ENCODE data around the gene ANKRD27.

The ANKRD27 gene

GRCh38 chr19:32692727-32693061 lies 17.7 kb upstream of the ANKRD27 start:
- ChIA-PET POLR2A (no interaction called here), CTCF (interaction anchor here (1.9 kb wide), 1 partner anchor 15 kb away, joined by 6 read pairs; no protein-coding TSS in a partner anchor)
- DNase-seq (ENCODE audit: low read depth, low spot score): no peak
- peak overlapping the region; percentile 71 for H3K4me3 ChIP-seq (ENCODE audit: low read depth, low read length)
- no peak for TF ChIP-seq CTCF (IDR thresholded peaks at IDR 0.05; ENCODE audit: insufficient read depth, low read length, missing control alignments)

GRCh38 chr19:32691952-32692726 lies 17.2 kb upstream of the ANKRD27 start:
- POLR2A ChIA-PET: interaction anchor here (0.8 kb wide), 1 partner anchor 484 kb away, joined by 3 read pairs; no protein-coding TSS in a partner anchor
- CTCF ChIA-PET: interaction anchor here (0.6 to 1.9 kb wide), 6 partner anchors 8 to 280 kb away, joined by 3 to 6 read pairs (median 3); partner anchors contain the start of genes CEP89 and FAAP24
- TF ChIP-seq CTCF (IDR thresholded peaks at IDR 0.05; ENCODE audit: insufficient read depth, low read length, missing control alignments): no peak
- no peak for DNase-seq (ENCODE audit: low read depth, low spot score)
- peak overlapping the region; percentile 71 for H3K4me3 ChIP-seq (ENCODE audit: low read depth, low read length)

GRCh38 chr19:32691291-32691951 lies 16.4 kb upstream of the ANKRD27 start, which contains the start of gene NUDT19:
TSS of gene NUDT19 (plus strand) at chr19:32691821. CDS start at chr19:32691961, 140 bp downstream.
- H3K4me3 ChIP-seq (ENCODE audit: low read depth, low read length): peak within 1 kb of the TSS; percentile 71
- DNase-seq (ENCODE audit: low read depth, low spot score): no peak
- CTCF ChIA-PET: interaction anchor here (0.6 to 1.3 kb wide), 7 partner anchors 8 to 281 kb away, joined by 3 to 5 read pairs (median 3); partner anchors contain the start of genes CEP89 and FAAP24
- TF ChIP-seq CTCF (IDR thresholded peaks at IDR 0.05; ENCODE audit: insufficient read depth, low read length, missing control alignments): no peak
- POLR2A ChIA-PET: interaction anchor here (0.6 to 0.8 kb wide), 2 partner anchors 16 to 485 kb away, joined by 3 read pairs; partner anchors contain the start of gene ANKRD27

- no peak overlapping the region for H3K4me3 ChIP-seq (ENCODE audit: low read depth, low read length)
- CTCF ChIA-PET: no interaction called here
- POLR2A ChIA-PET: no interaction called here
- DNase-seq (ENCODE audit: low read depth, low spot score): no peak
- TF ChIP-seq CTCF (IDR thresholded peaks at IDR 0.05; ENCODE audit: insufficient read depth, low read length, missing control alignments): no peak
These were observed 13.3 kb upstream of the ANKRD27 start for GRCh38 chr19:32688311-32688710.

- POLR2A ChIA-PET: no interaction called here
- TF ChIP-seq CTCF (IDR thresholded peaks at IDR 0.05; ENCODE audit: insufficient read depth, low read length, missing control alignments): no peak
- no peak overlapping the region for H3K4me3 ChIP-seq (ENCODE audit: low read depth, low read length)
- DNase-seq (ENCODE audit: low read depth, low spot score): no peak
- CTCF ChIA-PET: no interaction called here
These were observed 12.7 kb upstream of the ANKRD27 start for GRCh38 chr19:32687681-32688080.

GRCh38 chr19:32686847-32687475 lies 12.0 kb upstream of the ANKRD27 start:
- ChIA-PET POLR2A (no interaction called here), CTCF (no interaction called here)
- TF ChIP-seq CTCF (IDR thresholded peaks at IDR 0.05; ENCODE audit: insufficient read depth, low read length, missing control alignments): no peak
- DNase-seq (ENCODE audit: low read depth, low spot score): no peak
- no peak overlapping the region for H3K4me3 ChIP-seq (ENCODE audit: low read depth, low read length)

All from AG04449 (cell line).